Adipocyte (in vitro differentiated cells): ENCODE measurements around the gene PTMS.
A peak's percentile ranks its signal among the peaks of the same experiment; 100 is the strongest.

ENCODE experiments used
- DNase-seq: peaks from one replicate; pipeline ENCODE4 v3.0.0-alpha.2; 2015; ENCODE audit warnings: low read depth
- H3K27me3 ChIP-seq: replicated peaks from 2 replicates; pipeline ENCODE4 v1.7.0; 2013; ENCODE audit warnings: mild to moderate bottlenecking, low read length, moderate library complexity; ENCODE audit not compliant: control insufficient read depth, insufficient read depth
- H3K36me3 ChIP-seq: 2 replicates; pipeline ENCODE4 v1.7.0; 2013; ENCODE audit warnings: low read length, mild to moderate bottlenecking, moderate library complexity; ENCODE audit not compliant: control insufficient read depth, insufficient read depth, severe bottlenecking
- H3K4me1 ChIP-seq: 2 replicates; pipeline ENCODE4 v1.7.0; 2013; ENCODE audit warnings: mild to moderate bottlenecking, low read length, moderate library complexity; ENCODE audit not compliant: control insufficient read depth, insufficient read depth
- H3K4me3 ChIP-seq: 2 replicates; pipeline ENCODE4 v1.7.0; 2013; ENCODE audit warnings: mild to moderate bottlenecking, low read length, moderate library complexity
- H3K9ac ChIP-seq: 2 replicates; pipeline ENCODE4 v1.7.0; 2013; ENCODE audit warnings: mild to moderate bottlenecking, low read length, moderate library complexity
- H3K9me3 ChIP-seq: 2 replicates; pipeline ENCODE4 v1.7.0; 2013; ENCODE audit warnings: mild to moderate bottlenecking, low read length, moderate library complexity; ENCODE audit not compliant: control insufficient read depth

The PTMS gene

GRCh38 chr12:6784296-6784695 lies 18.1 kb downstream of the PTMS start:
- Histone ChIP-seq H3K27me3 (peaks cover 10% of the 10 kb centered on the region), H3K4me1 (no peaks in the 10 kb centered on the region), H3K36me3 (no peaks in the 10 kb centered on the region), H3K9me3 (no peaks in the 10 kb centered on the region), H3K9ac (no peak overlapping the region), H3K4me3 (no peak overlapping the region)
- DNase-seq: no peak

- no peak overlapping the region for H3K9ac ChIP-seq
- peaks cover 12% of the 10 kb centered on the region for H3K27me3 ChIP-seq
- H3K4me3 ChIP-seq: no peak overlapping the region
- no peak for DNase-seq
- no peaks in the 10 kb centered on the region for H3K9me3 ChIP-seq
- no peaks in the 10 kb centered on the region for H3K4me1 ChIP-seq
- H3K36me3 ChIP-seq: no peaks in the 10 kb centered on the region
These were observed 18.6 kb downstream of the PTMS start for GRCh38 chr12:6784761-6785160.

GRCh38 chr12:6786416-6787094 lies 20.4 kb downstream of the PTMS start:
- no peak for DNase-seq
- Histone ChIP-seq H3K27me3 (peaks cover 20% of the 10 kb centered on the region), H3K36me3 (no peaks in the 10 kb centered on the region), H3K4me1 (no peaks in the 10 kb centered on the region), H3K9ac (no peak overlapping the region), H3K9me3 (no peaks in the 10 kb centered on the region), H3K4me3 (no peak overlapping the region)

GRCh38 chr12:6787309-6787708 lies 21.1 kb downstream of the PTMS start:
- DNase-seq: no peak
- Histone ChIP-seq H3K9ac (no peak overlapping the region), H3K9me3 (no peaks in the 10 kb centered on the region), H3K36me3 (no peaks in the 10 kb centered on the region), H3K4me3 (no peak overlapping the region), H3K4me1 (no peaks in the 10 kb centered on the region), H3K27me3 (peaks cover 23% of the 10 kb centered on the region)

- Histone ChIP-seq H3K27me3 (peaks cover 27% of the 10 kb centered on the region), H3K9me3 (no peaks in the 10 kb centered on the region), H3K4me1 (no peaks in the 10 kb centered on the region), H3K36me3 (no peaks in the 10 kb centered on the region), H3K4me3 (no peak within 1 kb of the TSS), H3K9ac (no peak within 1 kb of the TSS)
- no peak for DNase-seq
These were observed 23.1 kb downstream of the PTMS start, which contains the start of gene CD4 for GRCh38 chr12:6788972-6789924. CD4 (plus strand) TSS chr12:6789528; CDS start chr12:6800139, 10,611 bp downstream.

GRCh38 chr12:6790496-6791150 lies 24.5 kb downstream of the PTMS start:
- peaks cover 35% of the 10 kb centered on the region for H3K27me3 ChIP-seq
- no peaks in the 10 kb centered on the region for H3K9me3 ChIP-seq
- H3K4me3 ChIP-seq: no peak overlapping the region
- no peaks in the 10 kb centered on the region for H3K4me1 ChIP-seq
- DNase-seq: no peak
- H3K9ac ChIP-seq: no peak overlapping the region
- no peaks in the 10 kb centered on the region for H3K36me3 ChIP-seq

GRCh38 chr12:6791931-6792520 lies 25.9 kb downstream of the PTMS start:
- H3K27me3 ChIP-seq: peaks cover 49% of the 10 kb centered on the region
- H3K9me3 ChIP-seq: no peaks in the 10 kb centered on the region
- H3K4me1 ChIP-seq: no peaks in the 10 kb centered on the region
- H3K9ac ChIP-seq: no peak overlapping the region
- no peaks in the 10 kb centered on the region for H3K36me3 ChIP-seq
- no peak overlapping the region for H3K4me3 ChIP-seq
- no peak for DNase-seq

- no peaks in the 10 kb centered on the region for H3K36me3 ChIP-seq
These were observed 26.5 kb downstream of the PTMS start for GRCh38 chr12:6792522-6793201.

GRCh38 chr12:6795088-6795487 lies 28.9 kb downstream of the PTMS start:
- no peak for DNase-seq

More at GRCh38 chr12:6792522-6793201, 26.5 kb downstream of the PTMS start:
- H3K9me3 ChIP-seq: no peaks in the 10 kb centered on the region
- no peak overlapping the region for H3K4me3 ChIP-seq
- peak; percentile 3 for DNase-seq
- peaks cover 51% of the 10 kb centered on the region for H3K27me3 ChIP-seq
- H3K4me1 ChIP-seq: no peaks in the 10 kb centered on the region
- H3K9ac ChIP-seq: no peak overlapping the region

GRCh38 chr12:6796576-6796975 lies 30.4 kb downstream of the PTMS start:
- no peak for DNase-seq
- Histone ChIP-seq H3K9ac (no peak overlapping the region), H3K4me1 (no peaks in the 10 kb centered on the region), H3K4me3 (no peak overlapping the region), H3K36me3 (no peaks in the 10 kb centered on the region), H3K27me3 (peaks cover 46% of the 10 kb centered on the region), H3K9me3 (no peaks in the 10 kb centered on the region)

More at GRCh38 chr12:6795088-6795487, 28.9 kb downstream of the PTMS start:
- H3K9ac ChIP-seq: no peak overlapping the region
- peaks cover 54% of the 10 kb centered on the region for H3K27me3 ChIP-seq
- no peak overlapping the region for H3K4me3 ChIP-seq
- H3K36me3 ChIP-seq: no peaks in the 10 kb centered on the region
- no peaks in the 10 kb centered on the region for H3K4me1 ChIP-seq
- no peaks in the 10 kb centered on the region for H3K9me3 ChIP-seq
